Gastroesophageal sphincter (tissue), 3 donors: ENCODE results near the gene TCIRG1.

Experiments used
- CTCF ChIP-seq, 4 experiments: fragments of 200-600 bp in 2 of 4; fragments of 450-650 bp in 2 of 4; sonication (generic) in 1 of 4; IDR thresholded peaks; one replicate each; pipeline ENCODE4 v1.5.1; 2017 to 2019; ENCODE audit warnings: antibody characterized with exemption in 4 of 4, mild to moderate bottlenecking in 2 of 4, moderate library complexity in 2 of 4
- EP300 ChIP-seq: sonication (generic); formaldehyde crosslinking; IDR thresholded peaks from one replicate; pipeline ENCODE4 v1.6.1; 2017; ENCODE audit warnings: antibody characterized with exemption, mild to moderate bottlenecking
- POLR2A ChIP-seq, 2 donors: fragments of 450-650 bp; IDR thresholded peaks; one replicate each; pipeline ENCODE4 v1.6.1; 2017; ENCODE audit warnings: antibody characterized with exemption in 2 of 2, mild to moderate bottlenecking in 2 of 2, moderate library complexity in 1 of 2
- POLR2AphosphoS5 ChIP-seq: sonication (generic); formaldehyde crosslinking; IDR thresholded peaks from one replicate; pipeline ENCODE4 v1.6.1; 2017; ENCODE audit warnings: antibody characterized with exemption

GRCh38 chr11:68052137-68052873, 13.5 kb downstream of the TCIRG1 start:
- no peak for TF ChIP-seq CTCF (IDR thresholded peaks at IDR 0.05)
- no peak for TF ChIP-seq POLR2A (IDR thresholded peaks at IDR 0.05)
- TF ChIP-seq EP300 = no peak
- no peak for TF ChIP-seq POLR2AphosphoS5
